ENCODE measurements around the gene PXN.
"Not testable (repeated sequence)": the region's sequence is repeated elsewhere in the genome, so short reads cannot be mapped to it uniquely, and the experiment has no call there.

PXN gene

GRCh38 chr12:120207227-120207626 is 58.3 kb downstream of the PXN start (continued):
- TF ChIP-seq ZNF132 (tag by site-specific recombination; IDR thresholded peaks at IDR 0.05; ENCODE audit: borderline replicate concordance) (no peak), HOXC10 (CRISPR knock-in tag; IDR thresholded peaks at IDR 0.05) (no peak), ZNF626 (tag by site-specific recombination; IDR thresholded peaks at IDR 0.05) (no peak), ZNF280C (tag by site-specific recombination; IDR thresholded peaks at IDR 0.05) (no peak), ZSCAN5A (tag by site-specific recombination; IDR thresholded peaks at IDR 0.05) (no peak), ZBTB21 (tag by site-specific recombination; IDR thresholded peaks at IDR 0.05) (no peak)
- TF ChIP-seq, protein P1, sequence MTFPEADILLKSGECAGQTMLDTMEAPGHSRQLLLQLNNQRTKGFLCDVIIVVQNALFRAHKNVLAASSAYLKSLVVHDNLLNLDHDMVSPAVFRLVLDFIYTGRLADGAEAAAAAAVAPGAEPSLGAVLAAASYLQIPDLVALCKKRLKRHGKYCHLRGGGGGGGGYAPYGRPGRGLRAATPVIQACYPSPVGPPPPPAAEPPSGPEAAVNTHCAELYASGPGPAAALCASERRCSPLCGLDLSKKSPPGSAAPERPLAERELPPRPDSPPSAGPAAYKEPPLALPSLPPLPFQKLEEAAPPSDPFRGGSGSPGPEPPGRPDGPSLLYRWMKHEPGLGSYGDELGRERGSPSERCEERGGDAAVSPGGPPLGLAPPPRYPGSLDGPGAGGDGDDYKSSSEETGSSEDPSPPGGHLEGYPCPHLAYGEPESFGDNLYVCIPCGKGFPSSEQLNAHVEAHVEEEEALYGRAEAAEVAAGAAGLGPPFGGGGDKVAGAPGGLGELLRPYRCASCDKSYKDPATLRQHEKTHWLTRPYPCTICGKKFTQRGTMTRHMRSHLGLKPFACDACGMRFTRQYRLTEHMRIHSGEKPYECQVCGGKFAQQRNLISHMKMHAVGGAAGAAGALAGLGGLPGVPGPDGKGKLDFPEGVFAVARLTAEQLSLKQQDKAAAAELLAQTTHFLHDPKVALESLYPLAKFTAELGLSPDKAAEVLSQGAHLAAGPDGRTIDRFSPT (tag by site-specific recombination; IDR thresholded peaks at IDR 0.05), result no peak

GRCh38 chr12:120206781-120207180 is 58.7 kb downstream of the PXN start:
- CTCF ChIA-PET, result interaction anchor here (1.2 kb wide), 1 partner anchor 22 kb away, joined by 6 read pairs; no protein-coding TSS in a partner anchor
- H3K27ac ChIP-seq (ENCODE audit: extremely low read depth, low read depth, low read length); POLR2A ChIA-PET; H3K9me3 ChIP-seq (ENCODE audit: control insufficient read depth, insufficient read depth, low read depth, low read length); H3K4me1 ChIP-seq (ENCODE audit: control insufficient read depth, insufficient read depth, low read length); H3K4me3 ChIP-seq (ENCODE audit: low read depth, low read length): not testable (repeated sequence)
- H3K36me3 ChIP-seq (ENCODE audit: control insufficient read depth in 2 of 2, insufficient read depth in 1 of 2, low read length in 2 of 2), result peaks cover 5 to 38% of the 10 kb centered on the region in 2 experiments

- Histone ChIP-seq H3K36me3 (ENCODE audit: control insufficient read depth in 2 of 2, insufficient read depth in 1 of 2, low read length in 2 of 2) (peaks cover 5 to 32% of the 10 kb centered on the region in 2 experiments), H3K4me3 (ENCODE audit: low read depth, low read length) (no peak overlapping the region), H3K27ac (ENCODE audit: extremely low read depth, low read depth, low read length) (no peak overlapping the region), H3K9me3 (ENCODE audit: control insufficient read depth, insufficient read depth, low read depth, low read length) (no peaks in the 10 kb centered on the region), H3K4me1 (ENCODE audit: control insufficient read depth, insufficient read depth, low read length) (no peaks in the 10 kb centered on the region)
- ChIA-PET CTCF (interaction anchor here (1.2 kb wide), 1 partner anchor 22 kb away, joined by 6 read pairs; no protein-coding TSS in a partner anchor), POLR2A (no interaction called here)
- TF ChIP-seq ZNF112 (tag by site-specific recombination; IDR thresholded peaks at IDR 0.05) (no peak), ZFP3 (tag by site-specific recombination; IDR thresholded peaks at IDR 0.05; ENCODE audit: low read depth) (no peak), ZNF292 (tag by site-specific recombination; IDR thresholded peaks at IDR 0.05; ENCODE audit: borderline replicate concordance, low read depth) (no peak), ZNF138 (tag by site-specific recombination; IDR thresholded peaks at IDR 0.05; ENCODE audit: borderline replicate concordance) (no peak), REPIN1 (tag by site-specific recombination; IDR thresholded peaks at IDR 0.05; ENCODE audit: low read depth) (no peak), ZNF416 (tag by site-specific recombination; IDR thresholded peaks at IDR 0.05) (no peak)
- TF ChIP-seq, protein P2, sequence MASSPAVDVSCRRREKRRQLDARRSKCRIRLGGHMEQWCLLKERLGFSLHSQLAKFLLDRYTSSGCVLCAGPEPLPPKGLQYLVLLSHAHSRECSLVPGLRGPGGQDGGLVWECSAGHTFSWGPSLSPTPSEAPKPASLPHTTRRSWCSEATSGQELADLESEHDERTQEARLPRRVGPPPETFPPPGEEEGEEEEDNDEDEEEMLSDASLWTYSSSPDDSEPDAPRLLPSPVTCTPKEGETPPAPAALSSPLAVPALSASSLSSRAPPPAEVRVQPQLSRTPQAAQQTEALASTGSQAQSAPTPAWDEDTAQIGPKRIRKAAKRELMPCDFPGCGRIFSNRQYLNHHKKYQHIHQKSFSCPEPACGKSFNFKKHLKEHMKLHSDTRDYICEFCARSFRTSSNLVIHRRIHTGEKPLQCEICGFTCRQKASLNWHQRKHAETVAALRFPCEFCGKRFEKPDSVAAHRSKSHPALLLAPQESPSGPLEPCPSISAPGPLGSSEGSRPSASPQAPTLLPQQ (tag by site-specific recombination; IDR thresholded peaks at IDR 0.05), result no peak
- TF ChIP-seq, protein P3, sequence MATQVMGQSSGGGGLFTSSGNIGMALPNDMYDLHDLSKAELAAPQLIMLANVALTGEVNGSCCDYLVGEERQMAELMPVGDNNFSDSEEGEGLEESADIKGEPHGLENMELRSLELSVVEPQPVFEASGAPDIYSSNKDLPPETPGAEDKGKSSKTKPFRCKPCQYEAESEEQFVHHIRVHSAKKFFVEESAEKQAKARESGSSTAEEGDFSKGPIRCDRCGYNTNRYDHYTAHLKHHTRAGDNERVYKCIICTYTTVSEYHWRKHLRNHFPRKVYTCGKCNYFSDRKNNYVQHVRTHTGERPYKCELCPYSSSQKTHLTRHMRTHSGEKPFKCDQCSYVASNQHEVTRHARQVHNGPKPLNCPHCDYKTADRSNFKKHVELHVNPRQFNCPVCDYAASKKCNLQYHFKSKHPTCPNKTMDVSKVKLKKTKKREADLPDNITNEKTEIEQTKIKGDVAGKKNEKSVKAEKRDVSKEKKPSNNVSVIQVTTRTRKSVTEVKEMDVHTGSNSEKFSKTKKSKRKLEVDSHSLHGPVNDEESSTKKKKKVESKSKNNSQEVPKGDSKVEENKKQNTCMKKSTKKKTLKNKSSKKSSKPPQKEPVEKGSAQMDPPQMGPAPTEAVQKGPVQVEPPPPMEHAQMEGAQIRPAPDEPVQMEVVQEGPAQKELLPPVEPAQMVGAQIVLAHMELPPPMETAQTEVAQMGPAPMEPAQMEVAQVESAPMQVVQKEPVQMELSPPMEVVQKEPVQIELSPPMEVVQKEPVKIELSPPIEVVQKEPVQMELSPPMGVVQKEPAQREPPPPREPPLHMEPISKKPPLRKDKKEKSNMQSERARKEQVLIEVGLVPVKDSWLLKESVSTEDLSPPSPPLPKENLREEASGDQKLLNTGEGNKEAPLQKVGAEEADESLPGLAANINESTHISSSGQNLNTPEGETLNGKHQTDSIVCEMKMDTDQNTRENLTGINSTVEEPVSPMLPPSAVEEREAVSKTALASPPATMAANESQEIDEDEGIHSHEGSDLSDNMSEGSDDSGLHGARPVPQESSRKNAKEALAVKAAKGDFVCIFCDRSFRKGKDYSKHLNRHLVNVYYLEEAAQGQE (tag by site-specific recombination; IDR thresholded peaks at IDR 0.05), result no peak
These were observed 59.3 kb downstream of the PXN start for GRCh38 chr12:120206228-120206627.

Data from HEK293 (cell line).